H1 (cell line): ENCODE measurements around the gene CACNA1C. TPM values are rescaled to one million over a fixed set of nuclear protein-coding genes. Genes with fewer than 3 reads are reported as not detected.

Experiments used
- CTCF ChIA-PET: fragments of 300-600 bp; sonication (Branson Sonifier 250); formaldehyde crosslinking; loops from one replicate; lab custom pipeline; 2021; ENCODE audit not compliant: partially characterized antibody; lab: Charles Lee
- POLR2A ChIA-PET: fragments of 300-600 bp; sonication (Branson Sonifier 250); formaldehyde crosslinking; loops from one replicate; lab custom pipeline; 2021; ENCODE audit warnings: inconsistent platforms; ENCODE audit not compliant: partially characterized antibody; lab: Charles Lee
- DNase-seq, 2 experiments: peaks; one replicate each; pipeline versions ENCODE4 v3.0.0 to v3.0.0-alpha.2; 2010 to 2022; ENCODE audit warnings: low spot score in 2 of 2, low read depth in 1 of 2, mixed read lengths in 1 of 2
- FAIRE-seq: peaks from 2 replicates; lab custom pipeline; 2011; peaks lifted over from hg19 to GRCh38; lab: Jason Lieb, UNC
- H2AFZ ChIP-seq: 2 replicates; pipeline ENCODE4 v1.8.1; 2012; ENCODE audit warnings: low read length, inconsistent platforms
- H2AK5ac ChIP-seq: 2 replicates; pipeline ENCODE4 v1.6.1; 2013; ENCODE audit warnings: low read depth, low read length
- H2BK120ac ChIP-seq: replicated peaks from 2 replicates; pipeline ENCODE3; 2013; ENCODE audit warnings: low read depth, low read length, inconsistent platforms
- H2BK12ac ChIP-seq: 2 replicates; pipeline ENCODE4 v1.6.1; 2013; ENCODE audit warnings: low read depth, low read length
- H2BK15ac ChIP-seq: 2 replicates; pipeline ENCODE4 v1.6.1; 2013; ENCODE audit warnings: low read length
- H2BK20ac ChIP-seq: 2 replicates; pipeline ENCODE4 v1.6.1; 2013; ENCODE audit warnings: low read length
- H2BK5ac ChIP-seq: 2 replicates; pipeline ENCODE4 v1.6.1; 2013; ENCODE audit warnings: low read depth, low read length
- H3K14ac ChIP-seq: 2 replicates; pipeline ENCODE4 v1.6.1; 2013; ENCODE audit warnings: inconsistent platforms; ENCODE audit not compliant: insufficient read length
- H3K18ac ChIP-seq: 2 replicates; pipeline ENCODE4 v1.6.1; 2013; ENCODE audit warnings: low read length; ENCODE audit errors: extremely low read depth
- H3K23ac ChIP-seq: 2 replicates; pipeline ENCODE4 v1.6.1; 2013; ENCODE audit warnings: inconsistent platforms; ENCODE audit not compliant: insufficient read length
- H3K23me2 ChIP-seq: 2 replicates; pipeline ENCODE4 v1.6.1; 2013; ENCODE audit warnings: low read depth, low read length
- H3K27ac ChIP-seq: 2 replicates; pipeline ENCODE4 v1.6.1; 2011; ENCODE audit warnings: low read depth, low read length, inconsistent platforms
- H3K27me3 ChIP-seq, 4 experiments: replicated peaks in 1 of 4; 1 replicate in 1 of 4; 2 replicates in 3 of 4; pipeline versions ENCODE4 v1.6.1 to v1.8.1; 2011 to 2013; ENCODE audit warnings: low read length in 3 of 4, mild to moderate bottlenecking in 3 of 4, inconsistent platforms in 2 of 4, mixed read lengths in 2 of 4, moderate library complexity in 1 of 4; ENCODE audit not compliant: control insufficient read depth in 3 of 4, insufficient read depth in 3 of 4; ENCODE audit errors: extremely low read depth in 1 of 4
- H3K36me3 ChIP-seq, 4 experiments: 2 replicates each; pipeline versions ENCODE4 v1.6.1 to v1.8.1; 2011 to 2013; ENCODE audit warnings: mild to moderate bottlenecking in 4 of 4, low read length in 3 of 4, moderate library complexity in 2 of 4, control low read depth in 1 of 4, inconsistent platforms in 1 of 4; ENCODE audit not compliant: insufficient read depth in 4 of 4, control insufficient read depth in 2 of 4
- H3K4ac ChIP-seq: replicated peaks from 2 replicates; pipeline ENCODE3; 2013; ENCODE audit warnings: low read length, low read depth, mixed read lengths, inconsistent platforms; ENCODE audit not compliant: insufficient read length
- H3K4me1 ChIP-seq, 4 experiments: replicated peaks in 1 of 4; 1 replicate in 1 of 4; 2 replicates in 3 of 4; pipeline versions ENCODE4 v1.6.1 to v1.8.1; 2011 to 2013; ENCODE audit warnings: low read length in 3 of 4, inconsistent platforms in 2 of 4, mixed read lengths in 1 of 4; ENCODE audit not compliant: insufficient read depth in 4 of 4, control insufficient read depth in 3 of 4
- H3K4me2 ChIP-seq, 2 experiments: 2 replicates each; pipeline versions ENCODE4 v1.6.1 to v1.8.1; 2011 to 2013; ENCODE audit warnings: low read depth in 2 of 2, low read length in 2 of 2, control low read depth in 1 of 2, inconsistent platforms in 1 of 2, mild to moderate bottlenecking in 1 of 2; ENCODE audit not compliant: insufficient read depth in 1 of 2
- H3K4me3 ChIP-seq, 4 experiments: fragments of 200-600, 300-600 bp in 1 of 4; sonication (generic), shearing (Covaris generic), sonication (Bioruptor Twin) in 1 of 4; 2 replicates each; pipeline versions ENCODE4 v1.5.1 to v1.8.1; 2011 to 2016; ENCODE audit warnings: low read length in 4 of 4, low read depth in 3 of 4, control low read depth in 2 of 4, inconsistent platforms in 2 of 4, mild to moderate bottlenecking in 2 of 4, mixed read lengths in 1 of 4, moderate library complexity in 1 of 4; ENCODE audit not compliant: insufficient read depth in 2 of 4; ENCODE audit errors: extremely low read depth in 1 of 4
- H3K56ac ChIP-seq: replicated peaks from 2 replicates; pipeline ENCODE3; 2013; ENCODE audit warnings: low read depth, mild to moderate bottlenecking, mixed read lengths, low read length, inconsistent platforms; ENCODE audit not compliant: insufficient read length
- H3K79me1 ChIP-seq: 2 replicates; pipeline ENCODE4 v1.6.1; 2013; ENCODE audit warnings: low read depth, low read length, control low read depth
- H3K79me2 ChIP-seq, 2 experiments: 2 replicates each; pipeline versions ENCODE4 v1.6.1 to v1.8.1; 2012 to 2013; ENCODE audit warnings: low read length in 2 of 2, mild to moderate bottlenecking in 2 of 2, inconsistent platforms in 1 of 2; ENCODE audit not compliant: insufficient read depth in 2 of 2, control insufficient read depth in 1 of 2
- H3K9ac ChIP-seq, 4 experiments: replicated peaks in 1 of 4; 1 replicate in 1 of 4; 2 replicates in 3 of 4; pipeline versions ENCODE4 v1.6.1 to v1.8.1; 2011 to 2013; ENCODE audit warnings: low read depth in 3 of 4, low read length in 3 of 4, control low read depth in 2 of 4, mild to moderate bottlenecking in 2 of 4, moderate library complexity in 2 of 4, inconsistent platforms in 1 of 4; ENCODE audit errors: extremely low read depth in 1 of 4
- H3K9me3 ChIP-seq, 2 experiments: 2 replicates each; pipeline versions ENCODE4 v1.6.1 to v1.8.1; 2012 to 2013; ENCODE audit warnings: mild to moderate bottlenecking in 2 of 2, moderate library complexity in 2 of 2, control low read depth in 1 of 2, inconsistent platforms in 1 of 2, low read depth in 1 of 2, low read length in 1 of 2, mixed read lengths in 1 of 2; ENCODE audit not compliant: insufficient read depth in 2 of 2
- H4K20me1 ChIP-seq, 2 experiments: replicated peaks in 1 of 2; 2 replicates each; pipeline versions ENCODE3 to v1.8.1; 2011 to 2013; ENCODE audit warnings: inconsistent platforms in 2 of 2, low read length in 2 of 2, mild to moderate bottlenecking in 1 of 2; ENCODE audit not compliant: insufficient read depth in 2 of 2, control insufficient read depth in 1 of 2
- H4K5ac ChIP-seq: 2 replicates; pipeline ENCODE4 v1.6.1; 2013; ENCODE audit warnings: low read length, low read depth, mixed read lengths, inconsistent platforms; ENCODE audit not compliant: insufficient read length
- H4K8ac ChIP-seq: 2 replicates; pipeline ENCODE4 v1.8.0; 2013; ENCODE audit warnings: mild to moderate bottlenecking, moderate library complexity, low read length, inconsistent platforms; ENCODE audit not compliant: insufficient read depth; ENCODE audit errors: extremely low read depth
- H4K91ac ChIP-seq: replicated peaks from 2 replicates; pipeline ENCODE3; 2013; ENCODE audit warnings: low read length, mixed read lengths, inconsistent platforms; ENCODE audit not compliant: insufficient read length
- ATF2 ChIP-seq: IDR thresholded peaks from 2 replicates; pipeline ENCODE4 v1.6.1; 2012; ENCODE audit warnings: low read length, inconsistent platforms
- BRCA1 ChIP-seq: IDR thresholded peaks from 2 replicates; pipeline ENCODE4 v1.6.1; 2012; ENCODE audit warnings: low read depth, low read length, improper control_type of control experiment
- CHD2 ChIP-seq: IDR thresholded peaks from 2 replicates; pipeline ENCODE4 v1.6.1; 2012; ENCODE audit warnings: low read length, improper control_type of control experiment
- GABPA ChIP-seq: IDR thresholded peaks from 2 replicates; pipeline ENCODE4 v1.6.1; 2011; ENCODE audit warnings: mild to moderate bottlenecking, low read length, moderate library complexity, borderline replicate concordance; ENCODE audit not compliant: insufficient read depth
- POLR2A ChIP-seq, 2 experiments: IDR thresholded peaks; 1 replicate in 1 of 2; 2 replicates in 1 of 2; pipeline ENCODE4 v1.6.1; 2011; ENCODE audit warnings: low read depth in 2 of 2, low read length in 2 of 2, mild to moderate bottlenecking in 2 of 2; ENCODE audit errors: control extremely low read depth in 1 of 2
- POLR2AphosphoS5 ChIP-seq: IDR thresholded peaks from 2 replicates; pipeline ENCODE4 v1.6.1; 2011; ENCODE audit warnings: low read depth, low read length
- RBBP5 ChIP-seq: IDR thresholded peaks from 2 replicates; pipeline ENCODE4 v1.7.1; 2012; ENCODE audit warnings: low read depth, mild to moderate bottlenecking, inconsistent platforms, low read length, moderate library complexity, borderline replicate concordance
- RNF2 ChIP-seq: fragments of 200-900, 300-1000 bp; sonication (generic); IDR thresholded peaks from 2 replicates; pipeline ENCODE4 v1.7.1; 2016; ENCODE audit warnings: borderline replicate concordance, low read depth, mild to moderate bottlenecking, antibody characterized with exemption, low read length; ENCODE audit not compliant: poor library complexity, severe bottlenecking; ENCODE audit errors: missing control alignments
- RXRA ChIP-seq: IDR thresholded peaks from 2 replicates; pipeline ENCODE4 v1.6.1; 2011; ENCODE audit warnings: low read depth, mild to moderate bottlenecking, low read length, moderate library complexity; ENCODE audit not compliant: insufficient read depth
- SP2 ChIP-seq: IDR thresholded peaks from 2 replicates; pipeline ENCODE4 v1.6.1; 2012; ENCODE audit warnings: mild to moderate bottlenecking, low read length, inconsistent platforms
- SP4 ChIP-seq: IDR thresholded peaks from 2 replicates; pipeline ENCODE4 v1.6.1; 2012; ENCODE audit warnings: low read length, inconsistent platforms
- SUZ12 ChIP-seq: fragments of 200-600 bp; sonication (generic); IDR thresholded peaks from 2 replicates; pipeline ENCODE4 v1.6.1; 2012; ENCODE audit warnings: mild to moderate bottlenecking, inconsistent platforms, low read length, moderate library complexity, mixed read lengths
- WGBS, 2 experiments: shearing (Covaris generic) in 1 of 2; methylation state at CpG; one replicate each; pipeline versions ENCODE4 v1.1.6 to v1.1.7; 2013 to 2015; ENCODE audit warnings: low lambda C conversion rate in 2 of 2, mixed read lengths in 2 of 2, inconsistent platforms in 1 of 2, low coverage in 1 of 2, missing lambda C conversion rate in 1 of 2; ENCODE audit not compliant: insufficient replicate concordance in 2 of 2, insufficient coverage in 1 of 2, insufficient read length in 1 of 2; ENCODE audit errors: extremely low coverage in 1 of 2, missing lambda C conversion rate in 1 of 2; 5-methylcytosine and 5-hydroxymethylcytosine counted together
- polyA plus RNA-seq, 7 experiments: library from polyadenylated mRNA; depleted of rRNA in 3 of 7; stranded (reverse) in 5 of 7; unstranded in 2 of 7; fragments of >200 nt in 5 of 7; fragments of 200-250 nt in 2 of 7; gene quantifications; 1 replicate in 5 of 7; 2 replicates in 1 of 7; 4 replicates in 1 of 7; pipeline versions ENCODE4 v1.2.1 to v1.2.3, GENCODE V29; 2011 to 2013; ENCODE audit warnings: missing spikeins in 2 of 7, mixed read lengths in 2 of 7
- total RNA-seq: library from RNA; stranded (reverse); fragmentation: NEBNext Ultra II Directional; extraction: Animal tissue kit (Norgen Biotek cat#: 25700); gene quantifications from 2 replicates; pipeline ENCODE4 v1.2.1, GENCODE V29; 2021

CACNA1C gene
- total and polyA plus RNA-seq, 2 of the 8 experiments (the other 6 are each of a cell fraction or from before 2014, with no cell fraction given) = 1.3 TPM

GRCh38 chr12:2110127-2110526 lies 57.3 kb downstream of the CACNA1C start:
- H4K8ac ChIP-seq = no peak overlapping the region
- no peak overlapping the region for H3K4ac ChIP-seq
- no peak for FAIRE-seq

More at GRCh38 chr12:2110127-2110526, 57.3 kb downstream of the CACNA1C start:
- no peak overlapping the region for H3K9ac ChIP-seq
- no peak for DNase-seq
- H3K9me3 ChIP-seq = no peaks in the 10 kb centered on the region
- no peaks in the 10 kb centered on the region for H3K23me2 ChIP-seq
- ChIA-PET CTCF (no interaction called here), POLR2A (no interaction called here)
- H2AFZ ChIP-seq = no peak overlapping the region
- H4K20me1 ChIP-seq = no peaks in the 10 kb centered on the region
- H3K36me3 ChIP-seq = no peaks in the 10 kb centered on the region
- H3K18ac ChIP-seq = no peak overlapping the region
- H3K79me2 ChIP-seq = no peaks in the 10 kb centered on the region
- H3K4me2 ChIP-seq = no peak overlapping the region
- H3K56ac ChIP-seq = no peak overlapping the region
- H2BK15ac ChIP-seq = no peak overlapping the region
- no peak overlapping the region for H3K14ac ChIP-seq
- no peak overlapping the region for H4K5ac ChIP-seq
- no peak overlapping the region for H3K4me3 ChIP-seq
- H3K23ac ChIP-seq = no peak overlapping the region
- no peak overlapping the region for H2BK12ac ChIP-seq
- H2BK120ac ChIP-seq = no peak overlapping the region
- no peak overlapping the region for H2AK5ac ChIP-seq
- H2BK5ac ChIP-seq = no peak overlapping the region
- no peaks in the 10 kb centered on the region for H3K79me1 ChIP-seq
- TF ChIP-seq RNF2 (no peak), CHD2 (no peak), SP2 (no peak), SP4 (no peak), BRCA1 (no peak), RBBP5 (no peak), SUZ12 (no peak), RXRA (no peak), POLR2A (IDR thresholded peaks at IDR 0.05; ENCODE audit: control extremely low read depth in 1 of 2, low read depth in 2 of 2, low read length in 2 of 2) (no peak), POLR2AphosphoS5 (no peak), GABPA (no peak), ATF2 (no peak)
- TF ChIP-seq, all 59 proteins: peak for 0
- WGBS, 2 experiments = 82% methylated on average over 5 of the region's 5 CpGs; no CpG with 5 or more reads in 1 of the 2 experiments
- H3K27me3 ChIP-seq = 0 out of 7 replicates have a peak, but pooled peaks cover 0 to 4% (median 0%) of the 10 kb centered on the region in 4 experiments
- H3K27ac ChIP-seq = no peak overlapping the region
- no peak overlapping the region for H4K91ac ChIP-seq
- no peaks in the 10 kb centered on the region for H3K4me1 ChIP-seq
- no peak overlapping the region for H2BK20ac ChIP-seq
